ENCODE results near the gene SEC14L3.

The SEC14L3 gene

DNA sequence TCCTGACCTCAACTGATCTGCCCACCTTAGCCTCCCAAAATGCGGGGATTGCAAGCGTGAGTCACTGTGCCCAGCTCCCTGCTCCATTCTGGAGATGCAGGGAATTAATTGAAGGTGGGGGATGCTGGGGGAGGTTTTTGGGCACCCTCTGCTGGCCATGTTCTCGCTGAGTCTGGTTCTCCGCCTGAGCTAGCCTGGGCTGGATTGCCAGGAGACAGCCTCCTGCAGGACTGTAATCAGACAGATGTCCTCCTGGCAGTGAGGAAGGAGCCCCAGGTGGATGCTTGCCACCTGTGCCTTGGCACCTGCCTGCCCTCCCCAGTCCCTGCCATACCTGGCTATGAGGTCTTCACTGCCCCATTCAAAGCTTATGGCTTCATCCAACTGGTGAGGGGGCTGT is 40.9 kb downstream of the SEC14L3 start:
- TF ChIP-seq, protein P1, sequence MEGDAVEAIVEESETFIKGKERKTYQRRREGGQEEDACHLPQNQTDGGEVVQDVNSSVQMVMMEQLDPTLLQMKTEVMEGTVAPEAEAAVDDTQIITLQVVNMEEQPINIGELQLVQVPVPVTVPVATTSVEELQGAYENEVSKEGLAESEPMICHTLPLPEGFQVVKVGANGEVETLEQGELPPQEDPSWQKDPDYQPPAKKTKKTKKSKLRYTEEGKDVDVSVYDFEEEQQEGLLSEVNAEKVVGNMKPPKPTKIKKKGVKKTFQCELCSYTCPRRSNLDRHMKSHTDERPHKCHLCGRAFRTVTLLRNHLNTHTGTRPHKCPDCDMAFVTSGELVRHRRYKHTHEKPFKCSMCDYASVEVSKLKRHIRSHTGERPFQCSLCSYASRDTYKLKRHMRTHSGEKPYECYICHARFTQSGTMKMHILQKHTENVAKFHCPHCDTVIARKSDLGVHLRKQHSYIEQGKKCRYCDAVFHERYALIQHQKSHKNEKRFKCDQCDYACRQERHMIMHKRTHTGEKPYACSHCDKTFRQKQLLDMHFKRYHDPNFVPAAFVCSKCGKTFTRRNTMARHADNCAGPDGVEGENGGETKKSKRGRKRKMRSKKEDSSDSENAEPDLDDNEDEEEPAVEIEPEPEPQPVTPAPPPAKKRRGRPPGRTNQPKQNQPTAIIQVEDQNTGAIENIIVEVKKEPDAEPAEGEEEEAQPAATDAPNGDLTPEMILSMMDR (IDR thresholded peaks at IDR 0.05; ENCODE audit: insufficient read depth, low read depth, low read length, missing control alignments): no peak
- no peak for DNase-seq (ENCODE audit: low read depth)
- no peak overlapping the region for H3K4me3 ChIP-seq (ENCODE audit: low read length)

DNA sequence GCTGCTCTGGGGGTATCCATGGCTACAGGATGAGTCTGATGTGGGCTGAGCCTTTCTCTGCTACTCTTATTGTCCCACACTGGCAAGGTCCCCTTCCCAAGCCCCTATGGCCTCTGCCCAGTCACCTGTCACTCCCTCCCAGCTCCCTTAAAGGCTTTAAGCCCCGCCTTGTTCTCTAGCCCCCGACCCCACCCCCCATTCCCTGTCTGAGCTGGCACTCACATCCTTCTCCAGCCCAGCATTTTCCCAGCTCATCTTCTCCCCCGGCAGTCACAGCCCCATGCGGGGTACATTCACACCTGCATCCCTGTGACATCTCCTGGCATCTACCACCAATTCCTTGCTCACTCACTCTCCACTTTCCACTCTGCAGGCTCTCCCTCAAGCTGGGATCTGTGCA is 41.9 kb downstream of the SEC14L3 start:
- TF ChIP-seq, protein P1 (IDR thresholded peaks at IDR 0.05; ENCODE audit: insufficient read depth, low read depth, low read length, missing control alignments): no peak

DNA sequence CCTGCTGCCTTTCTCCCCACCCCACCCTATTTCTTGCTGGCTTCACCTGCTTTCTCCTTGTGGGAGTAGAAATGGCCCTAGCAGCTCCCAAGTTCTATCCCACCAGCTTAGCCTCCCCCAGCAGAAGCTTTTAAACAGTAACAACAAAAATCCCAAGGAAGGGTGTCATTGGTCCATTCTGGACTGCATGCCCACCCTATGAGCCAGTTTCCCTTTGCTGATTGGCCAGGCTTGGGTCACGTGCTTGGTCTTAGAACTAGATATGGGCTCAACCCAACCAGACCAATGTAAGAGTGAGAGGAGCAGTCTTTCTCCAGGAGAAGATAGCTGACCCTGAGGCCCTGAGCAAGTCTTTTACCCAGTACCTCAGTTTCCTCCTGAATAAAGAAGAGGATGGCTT is 43.9 kb downstream of the SEC14L3 start:
- TF ChIP-seq, protein P1 (IDR thresholded peaks at IDR 0.05; ENCODE audit: insufficient read depth, low read depth, low read length, missing control alignments): no peak
- no peak for DNase-seq (ENCODE audit: low read depth)
- no peak overlapping the region for H3K4me3 ChIP-seq (ENCODE audit: low read length)

More for the DNA sequence above, 41.9 kb downstream of the SEC14L3 start:
- H3K4me3 ChIP-seq (ENCODE audit: low read length): no peak overlapping the region
- DNase-seq (ENCODE audit: low read depth): no peak

DNA sequence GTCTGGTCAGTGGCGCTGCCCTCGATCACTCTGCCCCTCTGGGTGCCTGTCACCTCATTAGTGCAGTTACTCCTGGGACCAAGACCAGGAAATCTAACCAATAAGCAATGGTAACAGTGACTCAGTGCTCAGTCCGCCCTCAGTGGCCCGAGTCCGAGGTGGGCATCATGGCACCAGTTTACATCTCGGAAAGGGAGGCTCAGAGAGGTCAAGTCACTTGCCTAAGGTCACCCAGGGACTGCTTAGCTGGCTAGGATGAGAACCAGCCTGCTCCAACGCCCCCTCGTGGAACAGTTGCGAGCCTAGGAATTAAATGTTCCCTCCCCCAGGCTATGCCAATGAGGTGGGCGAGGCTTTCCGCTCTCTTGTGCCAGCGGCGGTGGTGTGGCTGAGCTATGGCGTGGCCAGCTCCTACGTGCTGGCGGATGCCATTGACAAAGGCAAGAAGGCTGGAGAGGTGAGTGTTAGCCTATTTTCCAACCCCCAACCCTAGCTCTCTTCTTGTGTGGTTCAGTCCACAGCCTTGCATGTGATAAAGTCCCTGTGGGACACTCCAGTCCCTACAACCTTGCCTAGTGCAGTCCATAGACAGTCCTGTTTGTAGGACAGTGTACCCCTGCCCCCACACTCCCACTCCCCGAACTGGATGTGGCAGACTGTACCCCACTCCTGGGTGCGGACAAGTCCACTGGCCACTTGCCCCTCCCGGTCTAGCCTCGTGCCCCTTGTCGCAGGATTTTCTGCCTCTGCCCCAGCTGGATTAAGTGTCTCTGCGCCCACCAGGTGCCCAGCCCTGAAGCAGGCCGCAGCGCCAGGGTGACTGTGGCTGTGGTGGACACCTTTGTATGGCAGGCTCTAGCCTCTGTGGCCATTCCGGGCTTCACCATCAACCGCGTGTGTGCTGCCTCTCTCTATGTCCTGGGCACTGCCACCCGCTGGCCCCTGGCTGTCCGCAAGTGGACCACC is 45.1 kb downstream of the SEC14L3 start:
- TF ChIP-seq, protein P1 (IDR thresholded peaks at IDR 0.05; ENCODE audit: insufficient read depth, low read depth, low read length, missing control alignments): peak; percentile 81
- peak overlapping the region; percentile 64 for H3K4me3 ChIP-seq (ENCODE audit: low read length)
- DNase-seq (ENCODE audit: low read depth): peak; percentile 90

DNA sequence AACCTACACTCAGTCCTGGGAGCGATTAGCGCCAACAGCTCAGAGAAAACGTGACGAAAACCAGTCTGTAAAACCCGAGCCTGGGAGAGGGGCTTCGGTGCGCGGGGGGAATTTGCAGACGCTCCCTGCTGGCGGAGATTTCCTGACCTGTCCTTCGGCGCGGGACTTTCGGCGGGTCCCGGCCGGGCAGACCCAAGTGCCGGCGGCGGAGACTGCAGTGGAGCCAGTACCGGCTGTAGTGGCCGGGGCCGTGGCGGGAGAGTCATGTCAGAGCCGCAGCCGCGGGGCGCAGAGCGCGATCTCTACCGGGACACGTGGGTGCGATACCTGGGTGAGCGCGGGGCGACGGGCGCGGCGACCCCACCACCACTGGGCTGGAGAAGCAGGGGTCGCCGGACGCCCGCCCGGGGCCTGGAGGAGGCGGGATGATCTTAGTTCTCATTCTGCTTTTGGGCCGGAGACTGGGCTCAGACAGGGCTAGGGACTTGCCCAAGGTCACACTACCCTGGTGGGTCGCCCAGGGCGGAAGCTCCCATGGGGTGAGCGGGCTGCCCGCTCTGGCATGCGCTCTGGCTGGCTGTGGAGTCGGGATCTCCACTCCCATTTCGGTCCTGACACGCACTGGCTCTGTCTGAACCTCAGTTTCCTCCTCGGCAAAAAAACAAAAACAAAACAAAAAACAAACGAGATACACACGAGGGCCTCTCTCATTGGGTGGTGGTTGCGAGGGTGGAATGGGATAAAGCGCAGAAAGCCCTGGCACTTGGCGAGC is 46.0 kb downstream of the SEC14L3 start, which contains the start of gene MTFP1:
Gene MTFP1, plus strand, starts transcription at position 153 of the 772 bp plus-strand sequence. Its CDS starts 112 bp downstream, at position 265.
- DNase-seq (ENCODE audit: low read depth): peak; percentile 50
- H3K4me3 ChIP-seq (ENCODE audit: low read length): peak within 1 kb of the TSS; percentile 64
- TF ChIP-seq, protein P1 (IDR thresholded peaks at IDR 0.05; ENCODE audit: insufficient read depth, low read depth, low read length, missing control alignments): no peak

DNA sequence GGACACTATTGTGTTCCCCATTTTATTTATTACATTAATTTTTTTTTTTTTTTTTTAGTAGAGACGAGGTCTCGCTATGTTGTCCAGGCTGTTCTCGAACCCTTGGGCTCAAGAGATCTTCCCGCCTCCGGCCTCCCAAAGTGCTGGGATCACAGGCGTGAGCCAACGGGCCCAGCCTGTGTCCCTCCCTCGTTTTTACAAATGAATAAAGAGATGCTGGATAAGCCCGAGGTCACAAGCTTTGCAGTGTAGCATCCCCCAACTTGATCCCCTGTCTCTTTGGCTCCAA is 46.5 kb downstream of the SEC14L3 start:
- DNase-seq (ENCODE audit: low read depth): no peak
- peak overlapping the region; percentile 64 for H3K4me3 ChIP-seq (ENCODE audit: low read length)
- TF ChIP-seq, protein P1 (IDR thresholded peaks at IDR 0.05; ENCODE audit: insufficient read depth, low read depth, low read length, missing control alignments): no peak
